GM12875 (cell line): Measurements from ENCODE around the gene CARD9.

Experiments
- H3K4me3 ChIP-seq: one replicate; pipeline ENCODE4 v1.5.1; 2011; ENCODE audit warnings: low read depth, low read length, control low read depth
- CTCF ChIP-seq: IDR thresholded peaks from 2 replicates; pipeline ENCODE4 v1.5.1; 2011; ENCODE audit warnings: low read depth, mild to moderate bottlenecking, control low read depth, inconsistent platforms, low read length, moderate library complexity, borderline replicate concordance; ENCODE audit not compliant: insufficient read depth

The CARD9 gene

GRCh38 chr9:136336881-136337280, 36.6 kb downstream of the CARD9 start:
- TF ChIP-seq CTCF = no peak
- no peak overlapping the region for H3K4me3 ChIP-seq

DNA sequence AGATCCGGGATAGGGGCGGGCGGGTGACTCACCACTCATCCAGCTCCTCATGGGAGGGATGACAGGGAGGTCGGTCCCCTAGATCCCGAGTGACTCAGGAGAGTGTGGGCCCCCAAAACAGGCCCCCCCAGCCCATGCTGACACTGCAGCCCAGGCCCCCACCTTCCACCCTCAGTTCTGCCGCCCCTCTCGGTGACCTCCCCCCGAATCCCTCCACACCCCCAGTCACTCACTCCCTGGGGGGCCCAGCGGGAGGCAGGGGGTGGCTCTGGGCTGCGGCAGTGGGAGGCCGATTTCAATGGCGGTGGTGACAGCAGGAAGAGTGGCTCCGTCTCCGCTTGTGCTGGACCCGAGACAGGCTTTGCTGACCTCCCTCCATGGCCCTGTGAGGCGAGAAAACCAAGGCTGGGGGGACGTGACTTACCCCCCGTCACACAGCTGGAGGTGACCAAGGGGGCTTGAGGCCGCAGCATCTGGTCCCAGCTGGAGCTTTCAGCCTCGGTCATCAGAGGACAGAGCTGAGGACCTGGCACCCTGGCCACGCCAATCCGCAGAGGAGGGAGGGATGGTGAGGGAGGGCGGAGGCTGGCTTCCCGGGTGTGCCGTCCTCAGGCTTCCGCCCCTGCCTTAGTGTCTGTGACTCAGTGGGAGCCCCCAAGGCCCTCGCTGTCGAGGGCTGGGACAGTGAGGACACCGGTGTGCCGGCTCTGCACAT, 37.2 kb downstream of the CARD9 start:
- TF ChIP-seq CTCF = no peak
- H3K4me3 ChIP-seq = no peak overlapping the region

- no peak overlapping the region for H3K4me3 ChIP-seq
- no peak for TF ChIP-seq CTCF
Observed at GRCh38 chr9:136335296-136336155, 37.9 kb downstream of the CARD9 start.

- H3K4me3 ChIP-seq = no peak overlapping the region
- TF ChIP-seq CTCF = no peak
Observed at GRCh38 chr9:136334541-136334940, 38.9 kb downstream of the CARD9 start.

DNA sequence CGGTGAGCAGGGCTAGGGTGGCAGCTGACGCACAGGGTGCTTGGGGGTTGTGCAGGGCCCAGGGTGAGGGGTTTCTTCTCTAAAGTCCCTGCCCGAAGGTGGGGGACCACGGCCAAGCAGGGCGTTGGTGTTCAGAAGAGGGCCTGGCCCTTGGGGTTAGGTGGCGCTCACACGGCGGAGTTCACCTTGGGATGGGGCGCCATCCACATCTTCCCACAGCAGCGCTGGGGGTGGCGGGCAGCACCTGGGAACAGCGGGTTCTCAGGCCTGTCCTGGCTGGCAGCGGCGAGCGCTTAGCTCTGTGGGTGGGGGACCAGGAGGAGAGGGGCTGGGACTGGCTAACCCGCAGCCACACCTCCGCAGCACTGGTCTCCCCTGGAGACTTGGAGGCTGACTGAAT, 40.0 kb downstream of the CARD9 start:
- no peak for TF ChIP-seq CTCF
- H3K4me3 ChIP-seq = no peak overlapping the region

GRCh38 chr9:136333045-136333444, 40.4 kb downstream of the CARD9 start:
- no peak overlapping the region for H3K4me3 ChIP-seq
- TF ChIP-seq CTCF = no peak
